IPS DF 4.7 (cell line): Measurements from ENCODE around the gene ANKRD45.
"Not testable (repeated sequence)": the region's sequence is repeated elsewhere in the genome, so short reads cannot be mapped to it uniquely, and the experiment has no call there.

Source experiments
- DNase-seq: peaks from one replicate; pipeline ENCODE4 v3.0.0-alpha.2; 2013; ENCODE audit warnings: low spot score; ENCODE audit errors: extremely low read depth

Gene ANKRD45

DNA sequence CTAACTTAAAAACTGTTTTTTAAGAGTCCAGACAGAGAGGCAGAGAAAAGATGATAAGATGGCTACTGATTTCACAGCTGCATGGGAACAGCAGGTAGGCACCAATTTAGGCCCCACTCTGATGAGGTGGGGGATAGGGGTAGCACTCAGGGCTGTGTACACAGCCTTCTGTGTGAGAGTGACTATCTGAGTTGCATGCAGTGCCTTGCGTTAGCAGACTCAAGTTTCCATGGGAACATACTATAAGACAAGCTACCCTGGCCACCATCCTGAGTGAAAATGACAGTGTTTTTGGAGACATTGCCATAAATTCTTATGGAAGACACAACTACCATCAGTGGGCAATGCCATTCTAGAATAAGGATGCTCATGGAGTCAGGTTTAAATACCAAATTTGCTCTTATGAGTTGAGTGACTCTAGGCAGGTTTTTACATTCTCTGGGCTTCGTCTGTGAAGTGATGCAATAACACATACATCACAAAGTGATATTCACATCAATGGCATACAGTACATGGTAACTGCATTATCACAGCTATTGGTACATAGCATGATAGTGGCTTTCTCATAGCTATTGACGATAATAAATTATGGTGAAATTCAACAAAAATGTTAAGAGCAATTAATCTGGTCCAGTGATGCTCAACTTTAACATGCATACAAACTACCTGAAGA is 97.3 kb downstream of the ANKRD45 start:
- no peak for DNase-seq

DNA sequence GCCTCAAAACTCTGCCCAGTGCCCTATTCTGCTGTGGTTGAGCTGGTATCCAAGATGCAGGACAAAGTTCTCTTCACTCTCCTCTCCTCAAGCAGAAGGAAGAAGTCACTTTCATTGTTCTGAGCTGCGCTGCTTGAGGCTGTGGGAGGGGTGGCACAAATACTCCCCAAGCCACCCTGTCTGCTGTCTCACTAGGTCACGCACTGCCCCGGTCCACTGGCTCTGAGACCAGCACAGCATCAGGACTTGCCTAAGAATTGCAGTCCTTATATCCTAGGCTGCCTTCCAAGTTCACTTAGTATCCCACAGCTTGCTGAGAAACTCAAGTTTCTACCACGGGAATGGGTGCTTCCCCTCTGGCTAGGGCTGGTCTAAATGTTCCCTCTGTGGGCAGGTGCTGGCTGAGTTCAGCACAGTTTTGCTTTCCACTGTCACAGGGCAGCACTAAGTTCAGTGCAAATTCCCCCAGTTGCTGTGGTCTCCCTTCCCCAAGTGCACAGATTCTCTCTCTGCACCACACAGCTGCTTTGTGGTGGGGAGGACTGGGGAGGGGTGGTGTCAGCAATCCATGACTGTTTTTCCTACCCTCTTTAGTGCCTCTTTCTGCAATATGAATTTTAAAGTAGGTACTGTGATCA is 99.2 kb downstream of the ANKRD45 start:
- DNase-seq, result no peak

DNA sequence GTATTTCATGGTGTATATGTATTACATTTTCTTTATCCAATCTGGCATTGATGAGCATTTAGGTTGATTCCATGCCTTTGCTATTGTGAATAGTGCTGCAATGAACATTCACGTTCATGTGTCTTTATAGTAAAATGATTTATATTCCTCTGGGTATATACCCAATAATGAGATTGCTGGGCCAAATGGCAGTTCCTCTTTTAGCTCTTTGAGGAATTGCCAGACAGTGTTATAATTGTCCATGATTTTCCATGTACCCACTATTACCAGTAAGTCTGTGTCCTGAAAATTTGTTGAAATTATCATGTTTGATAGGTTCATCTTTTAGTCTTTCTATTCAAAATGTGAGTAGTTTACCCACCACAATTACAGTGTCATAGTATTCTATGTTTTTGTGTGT is 101.2 kb downstream of the ANKRD45 start:
- no peak for DNase-seq

DNA sequence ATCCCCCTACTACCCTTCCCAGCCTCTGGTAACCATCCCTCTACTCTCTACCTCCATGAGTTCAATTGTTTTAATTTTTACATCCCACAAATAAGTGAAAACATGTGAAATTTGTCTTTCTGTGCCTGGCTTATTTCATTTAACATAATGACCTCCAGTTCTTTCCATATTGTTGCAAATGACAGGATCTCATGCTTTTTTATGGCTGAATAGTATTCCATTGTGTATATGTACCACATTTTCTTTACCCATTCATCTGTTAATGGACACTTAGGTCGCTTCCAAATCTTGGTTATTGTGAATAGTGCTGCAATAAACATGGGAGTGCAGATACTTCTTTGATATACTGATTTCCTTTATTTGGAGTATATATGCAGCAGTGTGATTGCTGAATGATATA is 105.8 kb downstream of the ANKRD45 start:
- DNase-seq, result not testable (repeated sequence)

DNA sequence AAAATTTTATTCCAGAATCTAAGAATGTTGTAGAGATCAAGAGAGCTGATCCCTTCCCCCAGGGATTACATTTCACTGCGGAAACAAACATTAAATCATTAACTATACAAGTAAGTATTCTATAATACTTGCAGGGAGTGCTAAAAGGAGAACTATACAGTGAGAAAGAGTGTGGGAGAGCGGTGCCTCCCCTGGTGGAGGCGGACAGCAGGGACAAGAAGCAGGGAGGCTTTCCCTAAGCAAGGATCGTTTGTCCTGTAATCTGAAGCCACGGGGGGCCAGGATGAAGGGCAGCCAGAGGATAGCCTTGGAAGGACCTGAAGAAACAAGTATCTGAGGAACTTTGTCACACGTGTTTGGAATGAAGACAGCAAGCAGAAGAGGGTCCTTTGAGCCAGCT is 106.8 kb downstream of the ANKRD45 start:
- DNase-seq, result no peak

DNA sequence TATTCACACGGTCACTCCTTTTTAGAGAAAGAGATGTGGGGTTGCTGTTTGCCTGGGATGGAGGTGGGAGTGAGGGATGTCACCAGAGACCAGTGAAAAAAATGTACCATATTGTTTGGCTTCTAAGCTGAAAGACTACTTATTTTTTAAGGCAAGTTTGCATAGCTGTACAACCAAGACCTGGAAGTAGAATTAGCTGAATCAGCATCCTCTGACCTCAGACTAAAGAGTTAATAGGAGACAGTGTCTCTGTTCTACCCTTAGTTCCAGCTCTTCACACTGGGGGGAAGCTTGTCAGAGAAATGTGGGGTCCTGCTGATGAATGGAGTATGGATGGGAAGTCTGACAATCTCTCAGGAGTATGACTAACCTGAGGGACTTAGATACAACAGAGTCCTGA is 108.4 kb downstream of the ANKRD45 start:
- DNase-seq, result no peak

DNA sequence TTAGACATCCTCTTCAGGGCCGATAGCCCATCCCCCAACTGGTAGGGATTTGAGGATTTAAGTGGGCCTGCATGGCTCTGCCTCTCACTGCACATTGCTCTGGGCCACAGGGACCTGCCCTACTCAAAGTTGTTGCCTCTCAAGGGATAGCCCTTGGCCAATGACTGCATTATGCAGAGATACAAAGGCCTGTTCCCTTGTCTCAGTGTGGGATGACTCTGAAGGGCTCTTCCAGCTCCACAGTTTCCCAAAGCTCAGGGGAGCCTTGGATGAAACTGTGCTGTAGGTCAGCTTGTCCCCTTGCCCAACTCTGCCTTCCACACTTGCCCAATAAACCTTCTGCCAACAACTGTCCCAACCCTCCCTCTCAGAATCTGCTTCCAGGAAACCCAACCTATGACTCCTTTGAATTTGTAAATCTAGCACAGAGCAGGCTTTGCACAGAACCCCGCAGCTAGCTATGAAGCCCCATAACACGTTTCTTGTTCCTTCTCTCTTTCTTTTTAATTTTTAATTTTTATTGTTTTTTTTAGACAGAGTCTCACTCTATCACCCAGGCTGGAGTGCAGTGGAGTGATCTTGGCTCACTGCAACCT is 109.3 kb downstream of the ANKRD45 start:
- no peak for DNase-seq
